ENCODE measurements around the gene LRP1-AS. TPM values are rescaled to one million over a fixed set of nuclear protein-coding genes. Genes with fewer than 3 reads are reported as not detected.

LRP1-AS gene
- total RNA-seq, 1 experiment from 2014 or later: not detected

GRCh38 chr12:57150400-57151000, 3.1 kb upstream of the LRP1-AS start:
- H3K9ac ChIP-seq (ENCODE audit: low read length): no peak overlapping the region
- CTCF ChIA-PET: interaction anchor here (1.1 kb wide), 1 partner anchor 25 kb away, joined by 4 read pairs; no protein-coding TSS in a partner anchor
- RAD21 ChIA-PET (ENCODE audit: low non-redundant PET in 1 of 2, low total read pairs in 2 of 2, uncharacterized antibody in 2 of 2, unreplicated experiment in 2 of 2): no interaction called here
- H3K4me2 ChIP-seq (ENCODE audit: low read length): no peak overlapping the region
- TF ChIP-seq, protein P1, sequence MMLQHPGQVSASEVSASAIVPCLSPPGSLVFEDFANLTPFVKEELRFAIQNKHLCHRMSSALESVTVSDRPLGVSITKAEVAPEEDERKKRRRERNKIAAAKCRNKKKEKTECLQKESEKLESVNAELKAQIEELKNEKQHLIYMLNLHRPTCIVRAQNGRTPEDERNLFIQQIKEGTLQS (IDR thresholded peaks at IDR 0.05): no peak
- TF ChIP-seq YY1 (IDR thresholded peaks at IDR 0.05; ENCODE audit: extremely low read depth, insufficient replicate concordance, low read depth, low read length) (no peak), CEBPB (IDR thresholded peaks at IDR 0.05; ENCODE audit: low read depth) (no peak), SP1 (IDR thresholded peaks at IDR 0.05; ENCODE audit: low read depth) (no peak), POLR2A (IDR thresholded peaks at IDR 0.05; ENCODE audit: borderline replicate concordance, extremely low read depth, insufficient read depth, insufficient read length) (no peak), MAX (IDR thresholded peaks at IDR 0.05) (no peak), ZBTB33 (IDR thresholded peaks at IDR 0.05; ENCODE audit: extremely low read depth, insufficient replicate concordance, low read length) (no peak), EZH2 (IDR thresholded peaks at IDR 0.05) (no peak), EZH2phosphoT487 (IDR thresholded peaks at IDR 0.05; ENCODE audit: borderline replicate concordance) (no peak), ELF1 (IDR thresholded peaks at IDR 0.05; ENCODE audit: borderline replicate concordance, low read depth) (no peak)
- no peaks in the 10 kb centered on the region for H3K9me2 ChIP-seq (ENCODE audit: insufficient read depth)
- no TSS peak for BruUV-seq (replicated peaks)
- no peaks in the 10 kb centered on the region for H4K20me1 ChIP-seq (ENCODE audit: insufficient read depth)
- no peak overlapping the region for H3K4me3 ChIP-seq (replicated peaks in 1 of 2; ENCODE audit: low read depth in 1 of 2, low read length in 2 of 2)
- H3K27ac ChIP-seq (ENCODE audit: low read depth, low read length): no peak overlapping the region
- ATAC-seq: no peak
- intact Hi-C loops (cut with micrococcal nuclease): no loop called here
- H3K4me1 ChIP-seq (ENCODE audit: control insufficient read depth in 1 of 2, insufficient read depth in 2 of 2, low read length in 2 of 2): no peaks in the 10 kb centered on the region
- POLR2A ChIA-PET: no interaction called here
- DNase-seq (ENCODE audit: low read depth, low spot score): no peak
- H3K27me3 ChIP-seq (ENCODE audit: insufficient read depth, low read length): no peaks in the 10 kb centered on the region
- no peak overlapping the region for H2AFZ ChIP-seq (ENCODE audit: low read depth, low read length, poor library complexity, severe bottlenecking)
- no peaks in the 10 kb centered on the region for H3K9me3 ChIP-seq (ENCODE audit: control insufficient read depth in 1 of 2, insufficient read depth in 1 of 2, low read depth in 1 of 2, low read length in 2 of 2)
- H3K36me3 ChIP-seq (ENCODE audit: control insufficient read depth in 1 of 2, insufficient read depth in 2 of 2, low read length in 2 of 2): peaks cover 0 to 2% of the 10 kb centered on the region in 2 experiments; a peak in 1 of 4 replicates
- H3K79me2 ChIP-seq (ENCODE audit: insufficient read depth, low read length): no peaks in the 10 kb centered on the region

Measured in HCT116 (cell line).